ENCODE results near the gene LRP1B. TPM values are rescaled to one million over a fixed set of nuclear protein-coding genes. Genes with fewer than 3 reads are reported as not detected.

Gene LRP1B
- total RNA-seq = 0.89 TPM

DNA sequence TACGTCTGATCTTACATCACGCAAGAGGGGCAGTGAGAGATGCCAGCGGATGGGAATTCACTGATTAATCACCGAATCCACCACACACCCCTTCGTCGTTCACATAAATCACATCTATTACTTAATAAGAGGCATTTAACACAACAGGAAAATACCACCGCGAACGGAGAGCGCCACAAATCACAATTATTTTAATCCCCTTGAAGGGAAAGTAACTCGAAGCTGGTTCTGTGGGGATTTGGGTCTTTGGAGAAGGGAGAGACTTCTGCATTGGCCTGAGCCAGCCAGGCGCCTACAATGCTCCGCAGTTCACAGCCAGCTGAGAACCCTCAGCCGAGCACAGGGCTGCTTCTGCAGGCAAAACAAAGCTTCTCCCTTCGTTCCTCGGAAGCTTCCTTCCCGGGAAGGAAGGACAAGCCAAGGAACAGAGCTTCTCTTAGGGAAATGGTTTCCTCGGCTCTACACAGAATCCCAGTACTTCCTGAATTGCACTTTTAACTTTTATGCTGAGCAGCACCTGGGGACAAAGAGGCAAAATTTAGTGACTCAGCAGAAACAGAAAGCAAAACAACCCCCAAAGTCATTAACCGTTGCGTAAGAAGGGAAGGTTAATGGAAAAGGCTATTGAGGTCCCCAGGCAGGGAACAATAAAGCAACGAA is at the start of gene LRP1B:
Gene LRP1B (minus strand): TSS at position 7 of the 660 bp plus-strand sequence. CDS start 287 bp downstream, outside the sequence.
- no peak for DNase-seq (ENCODE audit: low spot score)

DNA sequence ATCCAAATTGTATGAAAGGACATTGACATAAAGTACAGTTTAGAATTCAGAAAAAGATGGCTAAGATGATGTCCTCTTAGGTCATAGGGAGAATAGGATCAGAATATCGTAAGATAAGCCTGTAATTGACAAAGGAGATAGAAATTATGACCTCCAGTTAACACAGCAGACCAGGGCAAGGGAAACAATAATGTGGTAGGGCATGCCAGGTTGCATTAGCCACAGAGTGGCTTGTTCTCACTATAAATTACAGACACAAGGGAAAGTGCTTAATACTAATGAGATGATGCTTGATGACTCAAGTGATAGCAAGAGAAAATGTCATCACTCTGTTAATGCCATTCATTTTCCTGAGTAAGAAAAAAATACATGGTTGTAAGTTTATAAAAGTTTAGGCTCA is 48.9 kb upstream of the LRP1B start:
- no peak for DNase-seq (ENCODE audit: low spot score)

DNA sequence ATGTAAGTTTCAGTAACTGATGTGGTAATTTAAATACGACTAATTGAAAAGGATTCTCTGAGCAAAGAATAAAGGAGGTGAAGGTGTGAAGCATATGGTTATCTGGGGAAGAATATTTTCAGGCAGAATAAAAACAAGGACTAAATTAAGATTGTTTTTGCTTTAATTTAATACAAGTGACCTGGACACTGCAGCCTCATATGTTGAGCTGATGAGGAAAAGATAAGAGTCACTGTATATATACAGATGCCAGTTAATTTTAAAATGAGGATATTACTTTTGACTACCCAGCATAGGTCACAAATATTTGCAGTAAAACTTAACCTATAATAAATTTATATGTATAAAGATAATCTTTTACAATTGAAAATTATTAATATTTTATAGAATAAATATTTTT is 47.8 kb upstream of the LRP1B start:
- no peak for DNase-seq (ENCODE audit: low spot score)

DNA sequence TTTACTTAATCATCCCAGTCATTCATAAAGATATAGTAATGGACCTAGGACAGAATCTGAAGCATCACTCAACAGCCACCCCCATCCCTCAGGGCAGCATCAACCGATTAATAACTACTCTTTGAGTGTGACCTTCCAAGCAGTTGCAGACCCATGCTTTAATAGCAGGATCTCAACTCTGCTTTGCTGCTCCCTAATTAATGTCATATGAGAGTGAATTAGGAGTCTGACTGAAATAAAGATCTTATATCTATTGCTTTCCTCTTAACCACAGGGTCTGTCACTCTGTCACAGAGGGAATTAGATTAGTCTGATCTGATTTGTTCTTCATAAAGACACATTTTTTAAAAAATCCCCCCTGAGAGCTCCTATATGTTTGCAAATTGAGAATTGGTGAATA is 46.1 kb upstream of the LRP1B start:
- no peak for DNase-seq (ENCODE audit: low spot score)

DNA sequence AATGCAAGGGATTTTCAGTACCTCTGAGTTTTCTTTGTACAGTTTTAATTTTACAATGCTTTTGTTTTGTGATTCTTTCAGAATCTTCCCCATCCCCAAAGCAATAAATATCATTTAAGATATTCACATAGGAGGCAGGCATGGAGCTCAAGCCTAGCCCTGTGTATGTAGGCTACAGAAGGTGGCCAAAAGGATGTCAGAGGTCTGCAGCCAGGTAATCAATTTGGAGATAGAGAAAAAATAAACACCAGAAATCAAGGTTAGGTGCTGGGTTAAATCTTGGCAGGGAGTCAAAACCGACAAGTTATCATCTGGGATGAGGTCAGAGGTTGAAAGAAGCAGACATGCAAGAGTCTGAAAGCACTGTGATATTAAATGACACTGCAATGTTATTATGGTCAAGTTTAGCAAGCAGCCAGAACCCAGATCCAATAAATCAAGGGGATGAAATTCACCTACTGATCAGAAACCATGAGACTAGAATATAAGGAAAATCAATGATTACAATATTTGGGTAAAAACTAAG is 45.1 kb upstream of the LRP1B start:
- DNase-seq (ENCODE audit: low spot score) = no peak

DNA sequence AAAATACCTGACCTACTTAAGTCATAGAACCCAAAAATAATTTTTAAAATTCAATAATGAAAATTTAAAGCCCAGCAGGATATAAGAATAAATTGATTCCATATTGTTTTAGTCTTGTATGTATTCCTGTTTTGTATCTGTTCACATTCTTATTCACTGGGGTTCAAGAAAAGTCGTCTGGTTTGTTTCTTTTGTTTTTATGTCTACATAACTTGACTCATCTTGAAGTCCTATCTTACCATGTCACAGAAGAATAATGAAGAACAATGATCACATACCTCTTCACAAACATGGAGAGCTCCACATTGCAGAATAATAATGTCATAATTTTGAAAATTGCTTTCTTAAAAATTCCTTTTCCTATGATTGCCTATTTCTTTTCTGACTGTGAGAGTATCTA is 43.4 kb upstream of the LRP1B start:
- DNase-seq (ENCODE audit: low spot score) = no peak

DNA sequence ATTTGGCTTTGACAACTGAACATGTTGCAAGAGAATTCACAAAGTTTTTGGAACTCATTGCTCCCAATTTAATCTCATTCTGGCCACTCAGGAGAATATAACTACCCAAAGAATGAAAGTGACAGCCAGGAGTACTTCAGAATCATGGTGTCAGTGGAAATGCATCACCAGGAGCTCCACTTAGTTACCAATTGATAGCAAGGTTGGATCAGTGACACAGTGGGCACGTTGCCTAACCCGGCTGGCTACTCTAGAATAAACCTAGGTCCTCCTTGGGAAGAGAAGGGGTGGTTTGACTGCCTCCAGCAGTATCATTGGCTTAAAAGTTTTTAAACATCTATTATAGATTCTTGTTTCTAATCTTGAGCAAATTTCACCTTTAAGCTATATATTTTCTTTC is 40.0 kb upstream of the LRP1B start:
- no peak for DNase-seq (ENCODE audit: low spot score)

DNA sequence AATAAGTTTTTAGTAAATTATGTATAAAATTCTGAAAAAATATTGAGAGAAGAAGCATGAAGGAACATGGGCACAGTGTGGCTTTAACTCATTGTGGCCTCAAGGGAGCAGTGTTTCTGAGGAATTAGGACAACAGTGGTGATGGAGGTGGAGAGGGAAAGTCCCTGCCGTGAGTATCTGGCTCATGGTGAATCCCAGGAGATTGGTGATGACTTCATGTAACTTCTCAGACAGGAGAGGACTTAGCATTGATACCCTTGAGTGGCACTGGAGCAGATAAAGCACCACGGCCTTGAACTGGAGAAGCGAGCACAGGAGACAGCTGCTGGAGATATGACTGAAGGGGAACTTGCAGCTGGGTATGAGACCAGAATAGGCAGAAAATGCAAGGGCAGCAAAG is 35.0 kb upstream of the LRP1B start:
- DNase-seq (ENCODE audit: low spot score) = no peak

DNA sequence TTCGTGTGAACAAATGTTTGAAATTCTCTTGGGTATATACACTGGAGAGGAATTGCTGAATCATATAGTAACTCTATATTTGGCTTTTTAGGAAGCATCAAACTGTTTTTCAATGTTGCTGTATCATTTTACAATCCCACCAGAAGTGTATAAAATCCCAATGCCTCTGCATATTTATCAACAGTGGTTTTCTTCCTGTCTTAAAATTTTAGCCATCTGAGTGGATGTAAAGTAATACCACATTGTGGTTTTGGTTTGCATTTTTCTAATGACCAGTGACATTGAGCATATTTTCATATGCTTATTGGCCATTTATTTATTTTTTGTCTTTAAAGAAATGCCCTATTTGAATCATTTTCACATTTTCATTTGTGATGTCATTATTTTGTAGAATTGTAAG is 22.8 kb upstream of the LRP1B start:
- no peak for DNase-seq (ENCODE audit: low spot score)

DNA sequence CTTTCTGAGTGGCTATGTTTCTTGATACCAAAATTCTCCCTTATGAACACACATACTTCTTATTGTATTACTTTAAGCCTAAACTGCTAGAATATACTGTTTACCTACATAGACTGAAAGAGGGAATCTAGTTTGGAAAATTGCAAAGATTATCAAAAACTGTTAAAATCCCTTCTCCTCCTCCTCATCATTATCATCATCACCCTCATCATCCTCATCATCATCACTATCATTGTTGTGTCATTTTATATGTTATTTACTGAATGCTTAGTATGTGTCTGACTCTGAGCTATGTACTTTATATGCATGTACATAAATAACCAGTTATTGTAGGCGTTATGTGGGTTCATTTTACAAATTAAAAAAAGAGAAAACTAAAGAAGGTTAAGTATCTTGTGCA is 19.6 kb upstream of the LRP1B start:
- no peak for DNase-seq (ENCODE audit: low spot score)

DNA sequence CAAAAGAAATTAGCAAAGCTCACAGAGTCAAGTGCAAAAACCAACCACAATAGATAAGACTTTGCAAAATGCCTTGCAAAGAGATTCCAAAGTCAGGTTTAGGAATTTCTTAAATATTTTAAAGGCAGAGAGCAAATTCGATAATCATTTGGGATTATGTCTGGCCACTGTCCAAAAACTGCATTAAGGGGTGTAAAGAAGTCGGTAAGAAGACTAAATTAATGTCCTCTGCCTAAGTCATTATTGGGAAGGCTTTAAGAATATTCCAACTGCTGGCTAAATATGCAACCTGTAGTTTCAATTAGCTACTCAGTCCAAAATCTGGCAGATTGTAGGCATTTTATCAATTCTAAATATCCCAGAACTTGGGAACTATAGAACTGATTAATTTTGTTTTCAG is 13.7 kb upstream of the LRP1B start:
- DNase-seq (ENCODE audit: low spot score) = no peak

DNA sequence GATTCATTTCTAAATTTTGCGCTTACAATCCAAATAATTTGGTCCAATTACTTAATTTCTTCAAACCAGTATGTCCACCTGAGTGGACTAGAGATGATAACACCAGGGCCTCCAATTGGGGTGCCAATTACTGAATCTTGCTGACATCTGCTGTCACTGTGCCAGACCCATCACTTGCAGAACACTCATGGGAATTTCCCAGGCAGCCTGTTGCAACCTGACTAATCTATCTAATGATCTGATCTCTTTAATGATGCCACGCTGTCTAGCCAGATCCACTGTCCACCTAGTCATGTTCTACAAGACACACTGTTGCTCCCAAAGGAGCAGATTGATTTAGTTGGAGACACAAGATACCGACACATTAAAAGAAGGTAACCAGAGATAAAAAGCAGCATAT is 11.8 kb upstream of the LRP1B start:
- DNase-seq (ENCODE audit: low spot score) = no peak

DNA sequence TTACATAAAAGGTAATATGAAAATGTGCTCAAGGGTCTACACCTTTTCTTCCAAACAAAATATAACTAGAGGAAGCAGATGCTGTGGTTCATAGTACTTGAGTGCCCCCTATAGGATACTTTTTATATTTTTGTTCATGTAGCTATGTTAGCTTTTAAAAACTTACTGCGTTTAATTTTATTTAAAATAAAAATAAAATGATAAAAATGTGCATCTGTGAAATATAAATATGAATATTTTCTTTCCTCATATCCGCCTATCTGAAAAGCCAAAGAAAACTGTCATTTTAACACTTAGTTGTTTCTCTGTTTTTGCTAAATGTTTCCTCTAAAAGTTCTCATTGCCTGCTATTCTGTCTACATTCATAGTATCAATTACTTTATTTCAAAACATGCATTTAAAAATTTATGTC is 9.6 kb upstream of the LRP1B start:
- no peak for DNase-seq (ENCODE audit: low spot score)

DNA sequence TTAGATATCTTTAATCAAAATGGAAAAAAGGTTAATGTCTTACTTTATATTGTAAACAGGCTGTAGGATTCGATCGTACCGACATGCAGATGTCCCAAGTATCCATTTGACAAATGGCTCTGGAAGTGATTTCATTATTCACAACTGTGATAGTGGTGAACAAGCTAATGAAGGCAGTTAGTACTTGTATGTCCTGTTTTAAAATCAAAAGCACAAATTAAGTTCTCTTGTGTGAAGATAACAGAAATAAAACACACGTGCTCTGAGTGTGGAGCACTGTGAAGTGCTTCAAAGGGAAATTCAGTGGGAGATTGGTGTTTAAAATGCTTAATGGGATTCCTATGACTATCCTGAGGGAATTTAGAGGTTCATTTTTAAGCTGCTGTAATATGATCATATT is 8.6 kb upstream of the LRP1B start:
- DNase-seq (ENCODE audit: low spot score) = no peak

DNA sequence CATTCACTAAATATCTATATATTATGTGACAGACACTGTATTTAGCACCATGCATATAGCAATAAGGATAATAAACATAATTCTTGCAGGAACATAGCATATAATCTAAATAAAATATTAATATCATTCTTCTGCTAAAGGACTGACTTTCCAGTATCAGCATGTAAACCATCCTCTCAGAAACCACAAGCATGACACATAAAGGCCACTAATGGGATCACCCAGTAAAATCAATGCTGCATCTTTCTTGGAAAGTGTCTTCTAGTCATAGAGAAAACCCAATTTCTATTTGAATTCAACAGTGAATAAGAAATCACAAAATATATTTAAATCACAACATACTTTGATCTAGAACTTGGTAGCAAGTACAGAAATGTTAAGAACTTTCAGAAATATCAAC is 5.8 kb upstream of the LRP1B start:
- no peak for DNase-seq (ENCODE audit: low spot score)

DNA sequence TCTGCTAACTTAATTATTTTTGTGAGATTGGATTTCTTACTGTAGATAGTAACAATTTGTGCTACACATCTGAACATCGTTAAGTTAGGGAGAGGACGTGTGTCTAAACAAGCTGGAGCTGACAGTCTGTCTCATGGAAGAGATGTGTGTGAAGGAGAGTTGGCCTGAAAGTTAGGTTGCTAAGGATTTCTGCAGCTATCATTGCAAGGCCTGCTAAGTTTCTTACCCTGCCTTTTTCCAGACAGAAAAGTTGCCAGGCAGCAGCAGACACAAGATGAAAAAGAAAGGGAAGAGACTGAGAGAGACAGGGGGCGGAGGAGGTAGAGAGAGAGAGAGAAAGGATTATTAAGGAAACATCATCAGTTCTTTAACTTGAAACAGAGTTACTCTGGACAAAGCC is 4.1 kb upstream of the LRP1B start:
- DNase-seq (ENCODE audit: low spot score) = no peak

DNA sequence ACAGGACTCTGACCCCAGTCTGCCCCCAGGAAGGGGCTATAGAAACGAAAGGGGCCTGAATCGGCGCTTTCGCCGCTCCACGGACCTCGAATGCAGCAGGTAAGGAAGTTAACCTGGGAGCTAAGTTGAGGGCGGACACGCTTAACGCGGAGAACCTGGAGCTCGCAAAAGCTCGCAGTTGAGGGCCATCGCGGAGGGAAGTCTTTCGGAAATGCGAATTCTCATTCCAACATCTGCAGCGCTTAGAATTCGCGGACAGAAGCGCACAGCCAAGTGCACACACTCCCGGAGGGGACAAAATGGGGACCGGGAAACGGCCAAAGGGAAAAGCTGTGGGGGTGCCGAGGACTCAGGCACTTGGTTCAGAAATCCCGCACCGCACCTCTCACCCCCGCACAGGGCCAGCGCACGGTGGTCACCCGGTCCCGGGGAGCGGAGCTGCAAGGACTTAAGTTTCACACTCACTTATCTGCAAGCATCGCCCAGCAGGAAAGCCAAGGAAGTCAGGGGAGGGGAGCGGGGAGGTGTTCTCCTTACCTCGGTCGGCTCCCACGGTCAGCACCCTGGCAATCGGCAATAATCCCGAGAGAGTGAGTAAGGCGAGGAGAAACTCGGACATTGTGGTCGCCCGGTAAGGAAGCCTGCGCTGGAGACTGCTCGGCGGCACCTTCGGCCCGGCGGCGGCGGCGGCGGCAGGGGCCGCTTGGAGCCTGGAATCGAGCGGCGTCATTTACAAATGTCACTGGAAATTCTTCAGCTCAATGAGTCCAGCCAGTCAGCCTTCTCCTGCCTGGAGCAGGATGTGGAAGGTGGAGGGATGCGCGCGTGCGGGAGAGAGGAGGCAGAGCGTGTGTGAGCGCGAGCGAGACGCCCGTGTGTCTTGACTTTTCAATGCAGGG is 456 bp downstream of the LRP1B start:
- DNase-seq (ENCODE audit: low spot score) = peak; percentile 57

DNA sequence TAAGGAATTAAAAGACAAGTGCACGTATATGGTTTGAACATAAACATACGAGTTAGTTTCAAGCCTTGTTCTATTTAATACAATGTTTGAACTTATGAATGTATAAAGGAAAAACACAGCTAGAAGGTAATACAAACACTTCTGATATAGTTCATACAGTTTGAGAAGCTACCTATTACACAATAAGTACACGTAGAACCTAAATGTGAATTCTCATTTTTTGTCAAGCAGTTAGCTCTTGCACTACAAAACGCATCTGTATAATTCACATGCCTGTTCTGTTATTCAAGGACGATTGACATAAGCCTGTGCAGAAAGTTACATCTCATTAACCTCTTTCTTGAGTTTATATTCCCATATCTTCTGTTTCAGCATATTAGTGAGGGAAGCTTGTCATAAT is 2.7 kb downstream of the LRP1B start:
- DNase-seq (ENCODE audit: low spot score) = no peak

DNA sequence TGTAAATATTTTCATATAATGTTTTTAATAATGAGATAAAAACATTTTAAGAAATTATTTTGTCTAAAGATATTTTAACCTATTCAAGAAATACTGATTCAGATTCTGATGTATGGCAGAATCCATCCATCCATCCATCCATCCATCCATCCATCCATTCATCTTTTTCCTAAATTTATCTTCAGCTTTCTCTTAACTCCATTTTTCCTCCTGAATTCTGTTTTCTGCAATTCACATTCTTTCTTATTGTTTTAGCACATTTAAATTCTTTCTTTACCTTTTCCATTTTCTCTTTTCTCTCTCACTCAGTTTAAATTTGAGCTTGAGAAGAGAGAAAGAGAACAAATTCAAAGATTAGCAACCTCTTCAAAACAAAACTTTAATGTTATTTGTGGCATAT is 3.6 kb downstream of the LRP1B start:
- no peak for DNase-seq (ENCODE audit: low spot score)

DNA sequence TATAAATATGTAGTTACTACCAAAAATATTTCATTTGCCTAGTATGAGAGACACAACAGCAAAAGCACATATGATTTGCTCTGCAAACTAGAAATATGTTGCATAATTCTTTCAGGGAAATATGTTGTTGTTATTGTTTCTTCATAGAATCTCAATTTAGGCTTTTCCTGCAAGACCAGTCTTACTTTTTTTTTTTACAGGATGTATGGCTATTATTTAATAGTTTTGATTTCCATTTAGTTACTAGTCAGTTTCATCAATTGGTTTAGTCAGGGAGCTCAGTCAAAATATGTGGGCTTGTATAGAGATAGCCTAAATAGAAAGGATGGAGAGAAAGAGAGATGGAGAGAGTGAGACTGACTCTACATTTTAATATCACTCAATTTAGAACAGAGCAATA is 6.1 kb downstream of the LRP1B start:
- no peak for DNase-seq (ENCODE audit: low spot score)

DNA sequence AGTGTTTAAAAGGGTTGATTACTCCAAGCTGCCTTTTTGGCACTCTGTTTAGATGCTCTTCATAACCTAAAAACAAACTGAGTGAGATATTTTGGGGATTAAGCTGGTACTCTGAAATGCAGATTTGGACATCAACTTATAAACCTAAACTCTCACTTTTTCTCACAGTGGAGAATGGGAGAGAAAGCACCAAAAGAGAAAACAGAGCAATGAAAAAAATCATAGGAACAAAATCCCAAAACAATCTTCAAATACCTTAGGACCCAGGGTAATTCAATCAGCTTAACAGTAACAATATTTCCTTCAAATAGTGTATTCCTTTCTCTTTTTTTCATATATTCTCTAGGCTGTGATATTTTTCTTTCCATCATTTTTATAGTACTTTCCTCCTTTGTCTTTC is 11.5 kb downstream of the LRP1B start:
- no peak for DNase-seq (ENCODE audit: low spot score)

DNA sequence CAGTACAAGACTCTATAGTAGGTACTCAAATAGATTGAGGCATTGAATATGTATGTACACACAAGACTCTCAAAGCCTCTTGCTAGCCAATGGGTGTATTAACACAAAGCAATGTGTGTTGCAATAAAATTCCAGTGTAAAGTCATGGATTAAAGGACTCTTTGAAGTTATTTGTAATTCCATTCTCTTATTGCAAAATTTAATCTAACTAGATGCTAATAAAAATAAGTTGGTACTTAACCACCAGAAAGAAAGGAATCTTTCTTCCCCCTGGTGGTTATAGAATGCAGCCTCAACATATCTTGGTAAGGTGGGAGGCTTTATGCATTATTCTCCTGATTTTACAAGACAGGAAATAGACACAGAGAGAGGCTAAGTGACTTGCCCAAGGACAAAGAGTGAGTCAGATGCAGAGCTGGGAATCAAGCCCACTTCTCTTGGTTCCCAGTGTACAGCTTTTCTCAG is 18.0 kb downstream of the LRP1B start:
- no peak for DNase-seq (ENCODE audit: low spot score)

DNA sequence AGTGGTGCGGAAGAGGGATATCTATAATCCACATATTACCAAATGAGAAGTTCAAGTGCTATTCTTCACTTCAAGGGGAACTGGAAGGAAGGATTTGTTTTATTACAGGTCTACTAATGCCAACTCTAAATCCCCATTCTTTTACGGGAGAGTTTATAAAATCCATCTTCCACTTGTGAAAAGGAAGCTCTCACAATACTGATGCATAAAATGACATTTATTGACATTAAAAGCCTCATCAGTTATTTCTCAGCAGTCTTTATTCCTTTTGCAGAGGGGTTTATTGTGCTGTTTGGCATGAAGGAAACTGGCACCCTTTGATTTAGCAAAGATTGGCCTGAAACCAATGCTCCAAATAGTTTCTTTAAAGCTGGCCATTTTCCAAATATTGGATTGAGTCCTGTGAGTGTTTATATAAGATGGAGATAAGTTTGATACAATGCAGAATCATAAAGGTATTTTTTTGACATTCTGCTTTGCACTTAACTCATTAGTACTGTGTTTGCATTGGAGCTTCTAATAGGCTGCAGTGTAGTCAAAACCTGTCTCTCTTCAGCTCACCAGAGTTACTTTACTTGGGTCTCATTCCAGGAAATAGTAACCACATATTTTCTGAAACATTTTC is 26.6 kb downstream of the LRP1B start:
- no peak for DNase-seq (ENCODE audit: low spot score)
